Astrocyte (in vitro differentiated cells and primary cell): ENCODE results near the gene IL1RAPL2. TPM values are rescaled to one million over a fixed set of nuclear protein-coding genes. Genes with fewer than 3 reads are reported as not detected.

Experiments used
- DNase-seq: peaks from one replicate; pipeline ENCODE4 v3.0.0-alpha.2; 2010; ENCODE audit warnings: low read depth
- FAIRE-seq: peaks from 2 replicates; lab custom pipeline; 2011; peaks lifted over from hg19 to GRCh38; lab: Jason Lieb, UNC
- H2AFZ ChIP-seq: 2 replicates; pipeline ENCODE4 v1.6.0; 2012; ENCODE audit warnings: low read depth, low read length, inconsistent platforms
- H3K27ac ChIP-seq: 2 replicates; pipeline ENCODE4 v1.5.1; 2011; ENCODE audit warnings: low read depth, low read length, inconsistent platforms
- H3K27me3 ChIP-seq: 2 replicates; pipeline ENCODE4 v1.6.0; 2011; ENCODE audit warnings: low read length, inconsistent platforms; ENCODE audit not compliant: insufficient read depth
- H3K36me3 ChIP-seq: 2 replicates; pipeline ENCODE4 v1.5.1; 2011; ENCODE audit warnings: low read length, inconsistent platforms; ENCODE audit not compliant: insufficient read depth
- H3K4me1 ChIP-seq: 2 replicates; pipeline ENCODE4 v1.5.1; 2011; ENCODE audit warnings: low read length, inconsistent platforms; ENCODE audit not compliant: insufficient read depth
- H3K4me2 ChIP-seq: 2 replicates; pipeline ENCODE4 v1.6.0; 2012; ENCODE audit warnings: low read length, inconsistent platforms
- H3K4me3 ChIP-seq: 2 replicates; pipeline ENCODE4 v1.5.1; 2011; ENCODE audit warnings: low read depth, mild to moderate bottlenecking, low read length, inconsistent platforms; ENCODE audit not compliant: insufficient read depth
- H3K79me2 ChIP-seq: 2 replicates; pipeline ENCODE4 v1.6.0; 2012; ENCODE audit warnings: mild to moderate bottlenecking, low read length, inconsistent platforms; ENCODE audit not compliant: insufficient read depth
- H3K9ac ChIP-seq: 2 replicates; pipeline ENCODE4 v1.6.0; 2012; ENCODE audit warnings: mild to moderate bottlenecking, low read length, inconsistent platforms
- H3K9me3 ChIP-seq: 2 replicates; pipeline ENCODE4 v1.5.1; 2012; ENCODE audit warnings: low read depth, mild to moderate bottlenecking, low read length, inconsistent platforms; ENCODE audit not compliant: insufficient read depth
- H4K20me1 ChIP-seq: 2 replicates; pipeline ENCODE4 v1.6.0; 2012; ENCODE audit warnings: low read length, inconsistent platforms; ENCODE audit not compliant: insufficient read depth
- H3K27ac Mint-ChIP-seq: one replicate; pipeline ENCODE4 v1.8.0; 2021; ENCODE audit warnings: mild to moderate bottlenecking, mixed read lengths; ENCODE audit not compliant: unreplicated experiment
- H3K27me3 Mint-ChIP-seq: one replicate; pipeline ENCODE4 v1.8.0; 2021; ENCODE audit warnings: low read depth, mixed read lengths; ENCODE audit not compliant: unreplicated experiment
- H3K36me3 Mint-ChIP-seq: one replicate; pipeline ENCODE4 v1.8.0; 2021; ENCODE audit warnings: low read depth, mixed read lengths; ENCODE audit not compliant: unreplicated experiment
- H3K4me1 Mint-ChIP-seq: one replicate; pipeline ENCODE4 v1.8.0; 2021; ENCODE audit warnings: low read depth, mixed read lengths; ENCODE audit not compliant: unreplicated experiment
- H3K4me3 Mint-ChIP-seq: one replicate; pipeline ENCODE4 v1.8.0; 2021; ENCODE audit warnings: mild to moderate bottlenecking, moderate library complexity, mixed read lengths; ENCODE audit not compliant: unreplicated experiment
- H3K9me3 Mint-ChIP-seq: one replicate; pipeline ENCODE4 v1.8.0; 2021; ENCODE audit warnings: mild to moderate bottlenecking, mixed read lengths; ENCODE audit not compliant: unreplicated experiment
- CTCF ChIP-seq: IDR thresholded peaks from 2 replicates; pipeline ENCODE4 v1.5.1; 2011; ENCODE audit warnings: low read depth, mild to moderate bottlenecking, inconsistent platforms, low read length, moderate library complexity; ENCODE audit not compliant: insufficient read depth
- EZH2 ChIP-seq: IDR thresholded peaks from 2 replicates; pipeline ENCODE4 v1.6.1; 2012; ENCODE audit warnings: mild to moderate bottlenecking, low read length, inconsistent platforms; ENCODE audit not compliant: insufficient read depth
- total RNA-seq: library from RNA; stranded (reverse); gene quantifications from 2 replicates; pipeline ENCODE4 v1.2.1, GENCODE V29; 2021

IL1RAPL2 gene
- total RNA-seq, 1 donor from 2014 or later, result 0.16 TPM

DNA sequence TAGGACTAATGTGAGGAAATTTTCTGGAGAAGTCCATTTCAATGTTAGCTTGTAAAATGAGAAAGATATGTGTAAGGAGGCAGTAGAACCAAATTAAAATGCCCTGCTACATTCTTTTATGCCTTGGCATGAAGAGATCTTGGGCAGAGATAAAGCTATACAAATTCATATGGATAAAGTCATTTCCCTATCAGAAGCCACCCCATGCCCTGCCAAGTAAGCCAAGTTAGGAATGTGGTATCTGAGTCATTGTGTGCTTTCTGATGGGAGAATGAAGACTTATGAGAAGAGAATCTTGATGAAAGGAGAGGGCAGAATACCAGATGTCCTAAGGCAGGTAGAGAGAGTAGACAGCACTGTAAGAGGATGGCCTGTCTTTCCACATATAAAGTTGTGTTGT is 570.8 kb downstream of the IL1RAPL2 start:
- Mint-ChIP-seq H3K9me3 (no peaks in the 10 kb centered on the region), H3K4me3 (no peak overlapping the region), H3K27me3 (no peaks in the 10 kb centered on the region), H3K36me3 (no peaks in the 10 kb centered on the region), H3K27ac (no peak overlapping the region), H3K4me1 (peaks cover 5% of the 10 kb centered on the region)
- no peaks in the 10 kb centered on the region for H3K36me3 ChIP-seq
- TF ChIP-seq EZH2, result no peak
- TF ChIP-seq CTCF, result no peak
- no peak overlapping the region for H3K4me3 ChIP-seq
- FAIRE-seq (no peak), DNase-seq (no peak)
- H3K9ac ChIP-seq, result no peak overlapping the region
- H3K27me3 ChIP-seq, result no peaks in the 10 kb centered on the region
- H3K9me3 ChIP-seq, result no peaks in the 10 kb centered on the region
- H3K79me2 ChIP-seq, result no peaks in the 10 kb centered on the region
- no peak overlapping the region for H3K4me2 ChIP-seq
- H2AFZ ChIP-seq, result no peak overlapping the region
- no peak overlapping the region for H3K27ac ChIP-seq
- H3K4me1 ChIP-seq, result no peaks in the 10 kb centered on the region
- H4K20me1 ChIP-seq, result no peaks in the 10 kb centered on the region

DNA sequence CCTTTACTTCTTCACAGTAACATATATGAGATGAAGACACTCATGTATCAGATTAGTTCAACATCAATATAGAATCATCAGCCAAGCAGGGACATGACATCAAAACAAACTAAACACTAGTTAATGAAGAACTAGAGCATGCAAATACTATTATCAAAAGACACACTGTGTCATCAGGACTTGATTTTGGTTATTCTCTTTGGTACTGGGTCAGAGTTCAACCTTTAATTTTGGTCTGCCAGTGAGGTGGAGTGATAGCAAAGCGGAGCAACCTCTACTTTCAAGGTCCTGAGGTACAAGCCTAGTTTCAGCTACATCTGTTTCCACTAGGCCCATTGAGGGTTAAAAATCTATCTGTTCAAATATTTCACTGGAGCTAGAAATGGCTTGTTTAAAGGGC is 584.0 kb downstream of the IL1RAPL2 start:
- Histone ChIP-seq H3K4me1 (no peaks in the 10 kb centered on the region), H3K4me3 (no peak overlapping the region), H3K27ac (no peak overlapping the region), H3K9me3 (no peaks in the 10 kb centered on the region), H4K20me1 (no peaks in the 10 kb centered on the region), H3K9ac (no peak overlapping the region), H3K27me3 (no peaks in the 10 kb centered on the region), H2AFZ (no peak overlapping the region), H3K36me3 (no peaks in the 10 kb centered on the region), H3K4me2 (no peak overlapping the region), H3K79me2 (no peaks in the 10 kb centered on the region)
- DNase-seq (no peak), FAIRE-seq (no peak)
- Mint-ChIP-seq H3K9me3 (no peaks in the 10 kb centered on the region), H3K4me3 (no peak overlapping the region), H3K36me3 (no peaks in the 10 kb centered on the region), H3K4me1 (no peaks in the 10 kb centered on the region), H3K27me3 (no peaks in the 10 kb centered on the region), H3K27ac (no peak overlapping the region)
- TF ChIP-seq EZH2 (no peak), CTCF (no peak)

- H2AFZ ChIP-seq, result no peak overlapping the region
- H3K4me1 ChIP-seq, result no peaks in the 10 kb centered on the region
- Mint-ChIP-seq H3K36me3 (no peaks in the 10 kb centered on the region), H3K27ac (no peak overlapping the region), H3K27me3 (no peaks in the 10 kb centered on the region), H3K4me3 (no peak overlapping the region), H3K4me1 (no peaks in the 10 kb centered on the region), H3K9me3 (no peaks in the 10 kb centered on the region)
- H3K4me2 ChIP-seq, result no peak overlapping the region
- no peaks in the 10 kb centered on the region for H4K20me1 ChIP-seq
- H3K4me3 ChIP-seq, result no peak overlapping the region
- TF ChIP-seq EZH2 (no peak), CTCF (no peak)
- H3K27me3 ChIP-seq, result no peaks in the 10 kb centered on the region
- no peaks in the 10 kb centered on the region for H3K9me3 ChIP-seq
- H3K79me2 ChIP-seq, result no peaks in the 10 kb centered on the region
- FAIRE-seq (peak; percentile 76), DNase-seq (no peak)
- no peak overlapping the region for H3K27ac ChIP-seq
- H3K36me3 ChIP-seq, result no peaks in the 10 kb centered on the region
- no peak overlapping the region for H3K9ac ChIP-seq
These were observed 584.6 kb downstream of the IL1RAPL2 start for GRCh38 chrX:105150557-105150956.
